ENCODE data around the gene CIRBP.
"Not testable (repeated sequence)": the region's sequence is repeated elsewhere in the genome, so short reads cannot be mapped to it uniquely, and the experiment has no call there.

The CIRBP gene

GRCh38 chr19:1244693-1245451 is 24.3 kb upstream of the CIRBP start:
- DNase-seq (ENCODE audit: low read depth) = no peak

GRCh38 chr19:1245494-1246264 is 23.5 kb upstream of the CIRBP start:
- no peak for DNase-seq (ENCODE audit: low read depth)

GRCh38 chr19:1246265-1247087 is 22.7 kb upstream of the CIRBP start:
- not testable (repeated sequence) for DNase-seq (ENCODE audit: low read depth)

DNA sequence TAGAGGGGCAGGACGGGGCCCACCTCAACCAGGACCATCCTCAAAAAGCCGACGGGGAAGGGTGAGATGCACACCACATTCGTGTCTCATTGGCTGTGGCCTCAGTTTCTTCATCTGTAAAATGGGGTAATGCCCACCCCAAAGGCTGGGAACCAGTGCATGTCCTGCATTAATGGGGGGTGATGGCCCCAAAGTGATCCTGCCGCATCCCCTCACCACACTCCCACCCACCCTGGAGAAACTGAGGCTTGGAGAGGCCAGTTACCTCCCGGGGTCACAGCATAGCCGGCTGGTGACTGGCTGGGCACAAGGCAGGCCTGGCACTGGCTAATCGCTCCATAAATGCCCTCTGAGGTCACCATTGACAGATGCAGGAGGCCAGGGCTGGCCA is 21.4 kb upstream of the CIRBP start:
- DNase-seq (ENCODE audit: low read depth) = no peak

DNA sequence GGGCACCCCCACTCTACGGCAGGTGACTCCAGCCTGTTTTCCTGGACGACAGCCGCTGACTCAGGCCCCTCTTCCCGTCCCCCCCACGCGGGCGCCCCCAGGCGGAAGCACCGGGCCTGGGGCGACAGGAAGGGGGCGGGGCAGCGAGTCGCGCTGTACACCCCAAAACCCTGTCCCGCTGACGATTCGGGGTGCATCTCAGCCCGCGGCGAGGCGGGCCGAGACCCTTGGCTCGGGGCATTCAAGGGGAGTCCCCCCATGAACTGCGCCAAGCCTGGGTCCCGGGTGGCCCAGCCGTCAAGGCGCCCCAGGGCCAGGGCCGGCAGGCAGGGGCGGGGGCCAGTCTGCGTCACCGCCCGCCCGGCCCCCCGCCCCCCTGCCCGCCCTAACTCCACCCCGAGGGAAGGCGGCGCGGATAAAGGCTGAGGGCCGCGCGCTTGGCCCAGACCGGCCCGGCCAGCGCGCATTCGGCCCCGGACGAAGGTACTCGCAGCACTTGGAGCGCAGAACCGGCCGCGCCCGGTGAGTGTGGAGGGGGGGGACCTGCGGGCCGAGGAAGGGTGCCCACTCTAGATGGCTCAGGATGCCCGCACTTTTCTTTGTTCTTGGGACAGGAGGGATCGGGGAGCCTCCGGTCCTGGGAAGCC is 20.9 kb upstream of the CIRBP start, which contains the start of gene MIDN:
Gene MIDN (plus strand): TSS at position 445 of the 647 bp plus-strand sequence. CDS start 1,714 bp downstream, outside the sequence.
- no peak for DNase-seq (ENCODE audit: low read depth)

DNA sequence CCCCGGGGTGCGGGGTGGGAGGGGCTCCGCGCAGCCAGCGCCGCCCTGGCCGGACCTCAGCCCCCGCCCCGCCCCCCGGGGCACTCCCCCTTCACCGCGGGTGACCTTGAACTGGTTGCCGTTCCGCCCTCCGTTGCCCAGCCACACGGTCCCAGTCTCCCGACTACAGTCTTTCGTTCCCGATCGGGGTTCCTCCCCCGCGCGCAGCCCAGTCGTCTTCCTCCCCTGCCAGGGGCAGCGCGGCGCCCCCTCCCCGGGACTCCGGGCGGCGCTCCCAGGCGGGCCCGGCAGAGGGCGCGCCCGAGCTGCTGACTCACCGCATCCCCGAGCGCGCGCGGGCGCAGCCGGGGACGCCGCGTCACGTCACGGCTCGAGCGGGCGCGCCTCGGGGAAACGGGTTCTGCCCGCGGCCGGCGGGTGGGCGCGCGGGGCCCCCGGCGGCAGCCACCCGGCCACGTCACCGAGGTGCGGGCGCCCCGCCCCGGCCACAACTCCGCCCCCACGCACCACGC is 20.3 kb upstream of the CIRBP start:
- no peak for DNase-seq (ENCODE audit: low read depth)

DNA sequence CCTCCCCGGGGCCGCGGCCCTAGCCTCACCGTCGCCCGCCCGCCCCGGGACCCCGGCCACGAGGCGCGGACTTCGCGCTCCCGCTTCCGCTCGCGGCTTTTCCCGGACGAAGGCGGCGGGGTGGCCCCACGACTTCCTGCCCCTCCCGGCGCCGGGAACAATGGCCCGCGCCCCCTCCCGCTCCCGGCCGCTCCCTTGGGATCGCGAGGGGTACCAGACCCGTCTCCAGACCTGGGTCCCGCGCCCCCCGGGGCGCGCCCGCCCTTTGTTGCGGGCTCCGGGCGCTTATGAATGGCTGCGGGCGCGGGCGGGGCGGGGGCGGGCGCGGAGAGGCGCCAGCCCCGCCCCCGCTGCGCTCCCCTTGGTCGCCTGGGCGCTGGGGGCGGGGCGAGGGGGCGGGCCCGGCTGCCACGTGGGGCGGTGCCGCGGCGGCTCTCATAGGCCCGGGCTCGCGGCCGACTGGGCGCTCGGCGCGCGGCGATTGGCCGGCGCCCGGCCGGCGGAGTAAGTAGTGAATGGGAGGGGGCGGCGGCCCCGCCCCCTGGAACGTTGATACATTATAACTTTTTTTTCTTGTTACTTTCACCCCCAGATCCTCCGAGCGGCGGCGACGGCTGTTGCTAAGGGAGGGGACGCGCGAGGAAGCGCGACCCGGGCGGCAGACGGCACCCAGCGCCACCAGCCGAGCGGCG is 19.7 kb upstream of the CIRBP start:
- no peak for DNase-seq (ENCODE audit: low read depth)

GRCh38 chr19:1249990-1250436 is 19.1 kb upstream of the CIRBP start:
- DNase-seq (ENCODE audit: low read depth) = no peak

DNA sequence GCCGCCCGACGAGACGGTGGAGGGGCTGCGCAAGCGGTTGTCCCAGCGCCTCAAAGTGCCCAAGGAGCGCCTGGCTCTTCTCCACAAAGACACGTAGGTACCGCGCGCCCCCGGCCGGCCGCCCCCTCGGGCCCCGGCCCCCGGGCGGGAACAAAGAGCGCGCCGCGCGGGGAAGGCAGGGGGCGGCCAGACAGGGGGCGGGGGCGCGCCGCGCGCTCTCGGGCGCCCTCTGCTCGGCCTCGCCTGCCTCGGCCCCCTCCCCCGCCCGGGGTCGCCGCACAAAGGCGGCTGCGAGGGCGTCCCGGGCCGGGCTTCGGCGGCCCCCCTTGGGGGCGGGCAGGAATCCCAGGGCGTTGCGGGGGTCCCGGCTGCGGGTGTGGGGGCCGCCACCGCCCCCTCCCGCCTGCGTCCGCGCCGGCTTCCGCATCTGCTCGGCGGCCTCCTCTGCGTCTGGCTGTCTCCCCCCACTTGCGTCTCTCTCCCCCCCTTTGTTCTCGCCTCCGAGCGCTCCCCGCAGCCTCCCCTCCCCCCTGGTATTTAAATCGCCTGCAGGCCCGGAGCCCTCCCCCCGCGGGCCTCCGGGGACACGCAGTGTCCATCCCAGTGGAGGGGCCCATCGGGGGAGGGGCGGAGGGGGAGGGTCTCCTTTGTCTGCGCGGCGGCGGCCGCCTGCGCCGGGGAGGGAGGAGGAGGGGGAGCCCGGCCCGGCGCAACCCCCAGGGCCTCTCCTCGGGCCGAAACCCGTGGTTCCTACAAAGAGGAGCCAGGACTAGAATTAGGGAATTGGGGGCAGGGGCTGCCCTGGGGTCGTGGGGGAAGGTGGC is 18.5 kb upstream of the CIRBP start:
- DNase-seq (ENCODE audit: low read depth) = no peak

DNA sequence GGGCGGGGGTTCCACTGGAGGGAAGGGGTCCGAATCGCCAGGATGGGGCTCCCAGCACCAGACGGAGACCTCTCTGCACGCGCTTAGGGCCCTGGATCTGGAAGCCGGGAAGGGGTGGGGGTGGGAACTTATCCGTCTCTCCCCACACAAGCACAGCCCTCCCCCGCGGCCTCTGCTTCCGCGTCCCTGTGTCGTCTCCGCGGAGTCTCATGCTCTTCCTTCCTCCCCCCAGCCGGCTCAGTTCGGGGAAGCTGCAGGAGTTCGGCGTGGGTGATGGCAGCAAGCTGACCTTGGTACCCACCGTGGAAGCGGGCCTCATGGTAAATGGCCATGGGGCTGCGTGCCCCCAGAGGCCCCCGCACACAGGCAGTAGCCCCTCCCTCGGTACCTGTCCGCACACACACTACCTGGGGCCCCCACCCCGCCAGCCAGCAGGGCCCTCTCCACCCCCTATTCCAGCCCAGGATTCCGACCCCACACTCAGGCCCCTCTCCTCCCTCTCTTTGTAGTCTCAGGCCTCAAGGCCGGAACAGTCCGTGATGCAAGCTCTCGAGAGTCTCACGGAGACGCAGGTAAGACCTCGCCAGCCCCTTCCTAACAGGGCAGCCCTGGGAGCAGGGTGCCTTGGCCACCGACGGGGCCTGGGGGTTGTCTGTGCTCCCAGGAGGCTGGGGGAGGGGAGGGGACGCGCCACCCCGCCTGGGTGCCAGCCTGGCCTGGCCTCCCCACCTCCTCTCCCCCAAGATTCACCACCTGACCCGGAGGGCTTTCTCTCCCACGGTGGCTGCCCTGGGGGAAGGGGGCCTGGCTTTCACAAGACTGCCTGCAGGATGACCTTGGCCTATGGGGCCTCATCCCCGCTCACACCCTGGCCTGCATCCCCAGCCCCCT is 17.6 kb upstream of the CIRBP start:
- no peak for DNase-seq (ENCODE audit: low read depth)

DNA sequence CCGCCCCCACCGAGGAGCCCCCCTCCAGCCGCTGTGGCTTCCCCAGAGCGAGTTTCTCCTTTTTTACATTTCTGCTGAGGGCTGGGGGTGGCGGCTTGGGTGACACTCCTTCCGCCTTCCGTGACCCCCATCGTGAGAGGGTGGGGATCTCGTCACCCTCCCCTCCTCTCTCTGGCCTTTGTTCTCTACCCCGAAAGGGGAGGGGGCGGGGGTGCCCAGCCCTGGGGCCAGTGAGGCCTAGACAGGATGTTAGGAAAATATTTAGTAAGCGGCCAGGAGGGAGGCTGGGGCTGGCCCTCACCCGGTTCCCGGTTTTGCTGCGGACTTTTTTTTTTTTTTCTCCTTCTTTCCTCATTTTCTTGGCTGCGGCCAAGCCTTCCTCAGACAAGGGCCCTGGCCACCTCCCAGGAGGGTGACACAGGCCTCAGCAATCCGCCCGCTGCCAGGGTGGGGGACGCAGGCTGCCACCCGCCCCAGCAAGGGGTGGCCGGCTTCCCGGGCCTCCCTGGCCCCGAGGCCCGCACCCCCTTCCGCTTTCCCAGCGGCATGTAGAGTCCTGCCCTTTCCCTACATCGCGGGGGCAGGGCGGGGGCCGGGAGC is 16.8 kb upstream of the CIRBP start:
- peak; percentile 83 for DNase-seq (ENCODE audit: low read depth)

- peak; percentile 81 for DNase-seq (ENCODE audit: low read depth)
These were observed 16.2 kb upstream of the CIRBP start for GRCh38 chr19:1252821-1253513.

DNA sequence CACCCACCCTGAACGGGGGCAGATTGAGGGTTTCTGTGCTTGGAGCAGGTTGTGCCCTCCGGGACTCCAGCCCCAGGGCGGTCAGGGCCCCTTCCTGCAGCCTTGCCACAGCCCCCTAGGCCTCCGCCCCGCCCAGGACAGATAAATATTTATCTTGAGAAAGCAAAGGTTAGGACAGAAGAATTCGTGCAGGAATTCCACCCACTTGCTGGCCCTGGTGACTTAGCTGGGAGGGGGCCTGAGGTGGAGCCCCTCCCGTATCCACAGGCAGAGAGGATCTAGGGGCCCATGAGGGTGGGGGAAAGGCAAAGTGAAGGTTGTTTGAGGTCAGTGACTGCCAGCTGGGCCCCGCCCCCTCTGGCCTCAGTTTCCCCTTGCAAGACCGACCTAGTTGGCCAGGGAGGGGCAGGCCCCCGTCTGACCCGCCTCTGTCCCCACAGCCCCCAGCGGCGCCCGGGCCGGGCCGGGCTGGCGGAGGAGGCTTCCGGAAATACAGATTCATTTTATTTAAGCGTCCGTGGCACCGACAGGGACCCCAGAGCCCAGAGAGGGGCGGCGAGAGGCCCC is 15.5 kb upstream of the CIRBP start:
- no peak for DNase-seq (ENCODE audit: low read depth)

GRCh38 chr19:1254081-1254527 is 15.0 kb upstream of the CIRBP start:
- no peak for DNase-seq (ENCODE audit: low read depth)

GRCh38 chr19:1254530-1255185 is 14.5 kb upstream of the CIRBP start:
- no peak for DNase-seq (ENCODE audit: low read depth)

GRCh38 chr19:1255186-1256161 is 13.7 kb upstream of the CIRBP start:
- DNase-seq (ENCODE audit: low read depth) = no peak

Data from GM04503 (cell line).